ENCODE data around the gene TMEM18.

Gene TMEM18

GRCh38 chr2:622357-622756, 54.8 kb downstream of the TMEM18 start:
- no peak for TF ChIP-seq FOXP2 (optimal IDR thresholded peaks at IDR 0.05; ENCODE audit: control extremely low read depth, extremely low read length, insufficient read depth)
- no peak for TF ChIP-seq EZH2 (IDR thresholded peaks at IDR 0.05)
- no peak for TF ChIP-seq POLR2AphosphoS5 (IDR thresholded peaks at IDR 0.05; ENCODE audit: borderline replicate concordance, low read depth, low read length)
- Histone ChIP-seq H3K4me3 (no peak overlapping the region), H3K36me3 (ENCODE audit: insufficient read depth, low read length) (no peaks in the 10 kb centered on the region), H3K9ac (ENCODE audit: insufficient read length) (no peak overlapping the region), H3K27ac (no peak overlapping the region), H3K9me3 (ENCODE audit: low read depth, low read length) (no peaks in the 10 kb centered on the region)
- no peak for DNase-seq (ENCODE audit: low read depth, low spot score)

- Histone ChIP-seq H3K9ac (ENCODE audit: insufficient read length) (no peak overlapping the region), H3K27ac (no peak overlapping the region), H3K4me3 (no peak overlapping the region), H3K9me3 (ENCODE audit: low read depth, low read length) (no peaks in the 10 kb centered on the region), H3K36me3 (ENCODE audit: insufficient read depth, low read length) (no peaks in the 10 kb centered on the region)
- TF ChIP-seq EZH2 (IDR thresholded peaks at IDR 0.05) = no peak
- TF ChIP-seq FOXP2 (optimal IDR thresholded peaks at IDR 0.05; ENCODE audit: control extremely low read depth, extremely low read length, insufficient read depth) = no peak
- TF ChIP-seq POLR2AphosphoS5 (IDR thresholded peaks at IDR 0.05; ENCODE audit: borderline replicate concordance, low read depth, low read length) = no peak
- no peak for DNase-seq (ENCODE audit: low read depth, low spot score)
Observed at GRCh38 chr2:621303-622099, 55.7 kb downstream of the TMEM18 start.

GRCh38 chr2:620471-621302, 56.5 kb downstream of the TMEM18 start:
- H3K36me3 ChIP-seq (ENCODE audit: insufficient read depth, low read length) = no peaks in the 10 kb centered on the region
- no peak overlapping the region for H3K9ac ChIP-seq (ENCODE audit: insufficient read length)
- no peak for DNase-seq (ENCODE audit: low read depth, low spot score)
- TF ChIP-seq POLR2AphosphoS5 (IDR thresholded peaks at IDR 0.05; ENCODE audit: borderline replicate concordance, low read depth, low read length) = no peak
- H3K4me3 ChIP-seq = no peak overlapping the region
- H3K9me3 ChIP-seq (ENCODE audit: low read depth, low read length) = no peaks in the 10 kb centered on the region
- H3K27ac ChIP-seq = no peak overlapping the region

GRCh38 chr2:620004-620403, 57.2 kb downstream of the TMEM18 start:
- TF ChIP-seq POLR2AphosphoS5 (IDR thresholded peaks at IDR 0.05; ENCODE audit: borderline replicate concordance, low read depth, low read length) (no peak), FOXP2 (optimal IDR thresholded peaks at IDR 0.05; ENCODE audit: control extremely low read depth, extremely low read length, insufficient read depth) (no peak), EZH2 (IDR thresholded peaks at IDR 0.05) (no peak)
- DNase-seq (ENCODE audit: low read depth, low spot score) = no peak
- no peak overlapping the region for H3K9ac ChIP-seq (ENCODE audit: insufficient read length)
- no peak overlapping the region for H3K4me3 ChIP-seq
- no peak overlapping the region for H3K27ac ChIP-seq
- H3K9me3 ChIP-seq (ENCODE audit: low read depth, low read length) = no peaks in the 10 kb centered on the region
- H3K36me3 ChIP-seq (ENCODE audit: insufficient read depth, low read length) = no peaks in the 10 kb centered on the region

GRCh38 chr2:618422-618990, 58.7 kb downstream of the TMEM18 start:
- no peak for DNase-seq (ENCODE audit: low read depth, low spot score)
- no peak overlapping the region for H3K4me3 ChIP-seq
- no peaks in the 10 kb centered on the region for H3K9me3 ChIP-seq (ENCODE audit: low read depth, low read length)
- H3K36me3 ChIP-seq (ENCODE audit: insufficient read depth, low read length) = no peaks in the 10 kb centered on the region
- no peak for TF ChIP-seq POLR2AphosphoS5 (IDR thresholded peaks at IDR 0.05; ENCODE audit: borderline replicate concordance, low read depth, low read length)
- TF ChIP-seq EZH2 (IDR thresholded peaks at IDR 0.05) = no peak
- TF ChIP-seq FOXP2 (optimal IDR thresholded peaks at IDR 0.05; ENCODE audit: control extremely low read depth, extremely low read length, insufficient read depth) = no peak
- H3K9ac ChIP-seq (ENCODE audit: insufficient read length) = no peak overlapping the region
- H3K27ac ChIP-seq = no peak overlapping the region

GRCh38 chr2:618005-618404, 59.2 kb downstream of the TMEM18 start:
- no peak for DNase-seq (ENCODE audit: low read depth, low spot score)
- TF ChIP-seq EZH2 (IDR thresholded peaks at IDR 0.05) (no peak), FOXP2 (optimal IDR thresholded peaks at IDR 0.05; ENCODE audit: control extremely low read depth, extremely low read length, insufficient read depth) (no peak), POLR2AphosphoS5 (IDR thresholded peaks at IDR 0.05; ENCODE audit: borderline replicate concordance, low read depth, low read length) (no peak)
- H3K9ac ChIP-seq (ENCODE audit: insufficient read length) = no peak overlapping the region
- H3K27ac ChIP-seq = no peak overlapping the region
- H3K36me3 ChIP-seq (ENCODE audit: insufficient read depth, low read length) = no peaks in the 10 kb centered on the region
- no peaks in the 10 kb centered on the region for H3K9me3 ChIP-seq (ENCODE audit: low read depth, low read length)
- no peak overlapping the region for H3K4me3 ChIP-seq

Measured in SK-N-MC (cell line).